Gastroesophageal sphincter (tissue), 3 donors: ENCODE measurements around the gene AMER3.

ENCODE experiments used
- POLR2A ChIP-seq, 2 donors: fragments of 450-650 bp; IDR thresholded peaks; one replicate each; pipeline ENCODE4 v1.6.1; 2017; ENCODE audit warnings: antibody characterized with exemption in 2 of 2, mild to moderate bottlenecking in 2 of 2, moderate library complexity in 1 of 2
- TF ChIP-seq, protein P1 (sequence below), 4 experiments: fragments of 200-600 bp in 2 of 4; fragments of 450-650 bp in 2 of 4; sonication (generic) in 1 of 4; IDR thresholded peaks; one replicate each; pipeline ENCODE4 v1.5.1; 2017 to 2019; ENCODE audit warnings: antibody characterized with exemption in 4 of 4, mild to moderate bottlenecking in 2 of 4, moderate library complexity in 2 of 4

- TF ChIP-seq, protein P1, sequence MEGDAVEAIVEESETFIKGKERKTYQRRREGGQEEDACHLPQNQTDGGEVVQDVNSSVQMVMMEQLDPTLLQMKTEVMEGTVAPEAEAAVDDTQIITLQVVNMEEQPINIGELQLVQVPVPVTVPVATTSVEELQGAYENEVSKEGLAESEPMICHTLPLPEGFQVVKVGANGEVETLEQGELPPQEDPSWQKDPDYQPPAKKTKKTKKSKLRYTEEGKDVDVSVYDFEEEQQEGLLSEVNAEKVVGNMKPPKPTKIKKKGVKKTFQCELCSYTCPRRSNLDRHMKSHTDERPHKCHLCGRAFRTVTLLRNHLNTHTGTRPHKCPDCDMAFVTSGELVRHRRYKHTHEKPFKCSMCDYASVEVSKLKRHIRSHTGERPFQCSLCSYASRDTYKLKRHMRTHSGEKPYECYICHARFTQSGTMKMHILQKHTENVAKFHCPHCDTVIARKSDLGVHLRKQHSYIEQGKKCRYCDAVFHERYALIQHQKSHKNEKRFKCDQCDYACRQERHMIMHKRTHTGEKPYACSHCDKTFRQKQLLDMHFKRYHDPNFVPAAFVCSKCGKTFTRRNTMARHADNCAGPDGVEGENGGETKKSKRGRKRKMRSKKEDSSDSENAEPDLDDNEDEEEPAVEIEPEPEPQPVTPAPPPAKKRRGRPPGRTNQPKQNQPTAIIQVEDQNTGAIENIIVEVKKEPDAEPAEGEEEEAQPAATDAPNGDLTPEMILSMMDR (IDR thresholded peaks at IDR 0.05): no peak
- TF ChIP-seq POLR2A (IDR thresholded peaks at IDR 0.05): no peak
Observed at GRCh38 chr2:130795431-130795830, 40.1 kb downstream of the AMER3 start.
